ENCODE results near the gene RGCC.

- TF ChIP-seq CTCF (IDR thresholded peaks at IDR 0.05), result no peak
- no peak for TF ChIP-seq POLR2A (IDR thresholded peaks at IDR 0.05)
Observed at GRCh38 chr13:41408746-41409145, 48.6 kb upstream of the RGCC start.

Measured in lower leg skin (tissue), 3 donors.